NB4 (cell line): Measurements from ENCODE around the gene GSTM4.
"Not testable (repeated sequence)": the region's sequence is repeated elsewhere in the genome, so short reads cannot be mapped to it uniquely, and the experiment has no call there.

Source experiments
- MYC ChIP-seq: IDR thresholded peaks from 2 replicates; pipeline ENCODE4 v1.6.1; 2011; ENCODE audit warnings: low read depth, low read length
- POLR2A ChIP-seq: IDR thresholded peaks from 2 replicates; pipeline ENCODE4 v1.6.1; 2011; ENCODE audit warnings: mild to moderate bottlenecking; ENCODE audit not compliant: insufficient read length; ENCODE audit errors: extremely low read depth
- TF ChIP-seq, protein P1 (sequence below): IDR thresholded peaks from one replicate; pipeline ENCODE4 v1.5.1; 2012; ENCODE audit warnings: low read depth, low read length
- TF ChIP-seq, protein P2 (sequence below): IDR thresholded peaks from 2 replicates; pipeline ENCODE4 v1.6.1; 2011; ENCODE audit warnings: low read depth, low read length

DNA sequence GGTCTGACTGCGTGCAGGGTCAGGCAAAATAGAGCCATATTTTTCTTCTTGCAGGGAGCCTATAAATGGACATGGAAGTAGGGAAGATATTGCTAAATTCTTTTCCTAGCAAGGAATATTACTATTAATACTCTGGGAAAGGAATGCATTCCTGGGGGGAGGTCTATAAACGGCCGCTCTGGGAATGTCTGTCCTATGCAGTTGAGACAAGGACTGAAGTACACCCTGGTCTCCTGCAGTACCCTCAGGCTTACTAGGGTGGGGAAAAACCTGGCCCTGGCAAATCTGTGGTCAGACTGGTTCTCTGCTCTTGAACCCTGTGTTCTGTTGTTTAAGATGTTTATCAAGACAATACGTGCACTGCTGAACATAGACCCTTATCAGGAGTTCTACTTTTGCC lies 53.0 kb downstream of the GSTM4 start:
- TF ChIP-seq, protein P1, sequence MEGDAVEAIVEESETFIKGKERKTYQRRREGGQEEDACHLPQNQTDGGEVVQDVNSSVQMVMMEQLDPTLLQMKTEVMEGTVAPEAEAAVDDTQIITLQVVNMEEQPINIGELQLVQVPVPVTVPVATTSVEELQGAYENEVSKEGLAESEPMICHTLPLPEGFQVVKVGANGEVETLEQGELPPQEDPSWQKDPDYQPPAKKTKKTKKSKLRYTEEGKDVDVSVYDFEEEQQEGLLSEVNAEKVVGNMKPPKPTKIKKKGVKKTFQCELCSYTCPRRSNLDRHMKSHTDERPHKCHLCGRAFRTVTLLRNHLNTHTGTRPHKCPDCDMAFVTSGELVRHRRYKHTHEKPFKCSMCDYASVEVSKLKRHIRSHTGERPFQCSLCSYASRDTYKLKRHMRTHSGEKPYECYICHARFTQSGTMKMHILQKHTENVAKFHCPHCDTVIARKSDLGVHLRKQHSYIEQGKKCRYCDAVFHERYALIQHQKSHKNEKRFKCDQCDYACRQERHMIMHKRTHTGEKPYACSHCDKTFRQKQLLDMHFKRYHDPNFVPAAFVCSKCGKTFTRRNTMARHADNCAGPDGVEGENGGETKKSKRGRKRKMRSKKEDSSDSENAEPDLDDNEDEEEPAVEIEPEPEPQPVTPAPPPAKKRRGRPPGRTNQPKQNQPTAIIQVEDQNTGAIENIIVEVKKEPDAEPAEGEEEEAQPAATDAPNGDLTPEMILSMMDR = not testable (repeated sequence)
- TF ChIP-seq, protein P2, sequence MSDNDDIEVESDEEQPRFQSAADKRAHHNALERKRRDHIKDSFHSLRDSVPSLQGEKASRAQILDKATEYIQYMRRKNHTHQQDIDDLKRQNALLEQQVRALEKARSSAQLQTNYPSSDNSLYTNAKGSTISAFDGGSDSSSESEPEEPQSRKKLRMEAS = not testable (repeated sequence)
- not testable (repeated sequence) for TF ChIP-seq POLR2A, MYC
